ENCODE results near the gene TRIM16.
"Not testable (repeated sequence)": the region's sequence is repeated elsewhere in the genome, so short reads cannot be mapped to it uniquely, and the experiment has no call there.

TRIM16 gene

GRCh38 chr17:15648386-15648785 lies 35.7 kb downstream of the TRIM16 start:
- DNase-seq (ENCODE audit: insufficient read length, low spot score) (no peak), FAIRE-seq (no peak)
- no peak for TF ChIP-seq CTCF (IDR thresholded peaks at IDR 0.05; ENCODE audit: insufficient read depth, missing control alignments)

- DNase-seq (ENCODE audit: insufficient read length, low spot score); FAIRE-seq: not testable (repeated sequence)
Observed at GRCh38 chr17:15645942-15646312, 38.2 kb downstream of the TRIM16 start.

GRCh38 chr17:15645099-15645941 lies 38.8 kb downstream of the TRIM16 start:
- not testable (repeated sequence) for FAIRE-seq

GRCh38 chr17:15642505-15643251 lies 41.4 kb downstream of the TRIM16 start:
- FAIRE-seq; DNase-seq (ENCODE audit: insufficient read length, low spot score): not testable (repeated sequence)

More at GRCh38 chr17:15645099-15645941, 38.8 kb downstream of the TRIM16 start:
- DNase-seq (ENCODE audit: insufficient read length, low spot score) = not testable (repeated sequence)

GRCh38 chr17:15642014-15642413 lies 42.1 kb downstream of the TRIM16 start:
- not testable (repeated sequence) for FAIRE-seq

GRCh38 chr17:15630930-15631453 lies 53.1 kb downstream of the TRIM16 start:
- not testable (repeated sequence) for FAIRE-seq; DNase-seq (ENCODE audit: insufficient read length, low spot score)

More at GRCh38 chr17:15642014-15642413, 42.1 kb downstream of the TRIM16 start:
- DNase-seq (ENCODE audit: insufficient read length, low spot score) = not testable (repeated sequence)

- DNase-seq (ENCODE audit: insufficient read length, low spot score); FAIRE-seq: not testable (repeated sequence)
Observed at GRCh38 chr17:15629991-15630390, 54.1 kb downstream of the TRIM16 start.

GRCh38 chr17:15623661-15624209 lies 60.4 kb downstream of the TRIM16 start:
- not testable (repeated sequence) for FAIRE-seq; DNase-seq (ENCODE audit: insufficient read length, low spot score)

- not testable (repeated sequence) for DNase-seq (ENCODE audit: insufficient read length, low spot score); FAIRE-seq
Observed at GRCh38 chr17:15623255-15623654, 60.9 kb downstream of the TRIM16 start.

- DNase-seq (ENCODE audit: insufficient read length, low spot score); FAIRE-seq: not testable (repeated sequence)
Observed at GRCh38 chr17:15622124-15622523, 62.0 kb downstream of the TRIM16 start.

GRCh38 chr17:15619331-15620058 lies 64.6 kb downstream of the TRIM16 start, which contains the start of gene FBXW10B:
TSS of gene FBXW10B (minus strand) at chr17:15619704. CDS start at chr17:15619512, 192 bp downstream.
- FAIRE-seq; DNase-seq (ENCODE audit: insufficient read length, low spot score): not testable (repeated sequence)

- DNase-seq (ENCODE audit: insufficient read length, low spot score); FAIRE-seq: not testable (repeated sequence)
Observed at GRCh38 chr17:15616828-15617227, 67.3 kb downstream of the TRIM16 start.

GRCh38 chr17:15615850-15616249 lies 68.3 kb downstream of the TRIM16 start:
- FAIRE-seq; DNase-seq (ENCODE audit: insufficient read length, low spot score): not testable (repeated sequence)

- not testable (repeated sequence) for DNase-seq (ENCODE audit: insufficient read length, low spot score); FAIRE-seq
Observed at GRCh38 chr17:15613111-15613510, 71.0 kb downstream of the TRIM16 start.

GRCh38 chr17:15592960-15593359 lies 91.2 kb downstream of the TRIM16 start:
- FAIRE-seq; DNase-seq (ENCODE audit: insufficient read length, low spot score): not testable (repeated sequence)

GRCh38 chr17:15591986-15592385 lies 92.1 kb downstream of the TRIM16 start:
- DNase-seq (ENCODE audit: insufficient read length, low spot score); FAIRE-seq: not testable (repeated sequence)

- not testable (repeated sequence) for DNase-seq (ENCODE audit: insufficient read length, low spot score)
Observed at GRCh38 chr17:15590844-15591243, 93.3 kb downstream of the TRIM16 start.

More at GRCh38 chr17:15590844-15591243, 93.3 kb downstream of the TRIM16 start:
- FAIRE-seq = not testable (repeated sequence)
